GM19240 (cell line): ENCODE results near the gene TMEM253.

Experiments used
- DNase-seq: peaks from one replicate; pipeline ENCODE4 v3.0.0; 2011; ENCODE audit warnings: low spot score; ENCODE audit not compliant: insufficient read length

The TMEM253 gene

DNA sequence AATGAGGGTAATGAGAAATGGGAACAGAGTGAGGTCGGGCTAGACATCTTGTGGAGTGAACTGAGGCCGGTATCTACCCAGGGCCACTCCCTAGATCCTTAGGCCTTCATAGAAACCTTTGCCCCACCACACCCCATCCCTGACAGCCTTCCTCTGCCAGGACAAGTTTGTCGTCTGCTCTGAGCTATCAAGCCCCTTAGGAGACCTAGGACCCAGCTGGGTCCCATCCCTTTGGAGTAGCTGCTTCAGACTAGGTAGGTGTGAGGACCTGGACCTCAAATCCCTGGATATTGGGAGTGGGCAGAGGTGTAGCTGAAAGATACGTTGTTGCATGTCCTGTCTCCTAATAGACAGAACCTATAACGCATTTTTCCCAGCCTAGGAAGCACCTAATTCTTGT, at the start of gene TMEM253:
TMEM253 (plus strand) TSS at position 136 of the 400 bp plus-strand sequence. CDS start 278 bp downstream, outside the sequence.
- DNase-seq, result no peak

DNA sequence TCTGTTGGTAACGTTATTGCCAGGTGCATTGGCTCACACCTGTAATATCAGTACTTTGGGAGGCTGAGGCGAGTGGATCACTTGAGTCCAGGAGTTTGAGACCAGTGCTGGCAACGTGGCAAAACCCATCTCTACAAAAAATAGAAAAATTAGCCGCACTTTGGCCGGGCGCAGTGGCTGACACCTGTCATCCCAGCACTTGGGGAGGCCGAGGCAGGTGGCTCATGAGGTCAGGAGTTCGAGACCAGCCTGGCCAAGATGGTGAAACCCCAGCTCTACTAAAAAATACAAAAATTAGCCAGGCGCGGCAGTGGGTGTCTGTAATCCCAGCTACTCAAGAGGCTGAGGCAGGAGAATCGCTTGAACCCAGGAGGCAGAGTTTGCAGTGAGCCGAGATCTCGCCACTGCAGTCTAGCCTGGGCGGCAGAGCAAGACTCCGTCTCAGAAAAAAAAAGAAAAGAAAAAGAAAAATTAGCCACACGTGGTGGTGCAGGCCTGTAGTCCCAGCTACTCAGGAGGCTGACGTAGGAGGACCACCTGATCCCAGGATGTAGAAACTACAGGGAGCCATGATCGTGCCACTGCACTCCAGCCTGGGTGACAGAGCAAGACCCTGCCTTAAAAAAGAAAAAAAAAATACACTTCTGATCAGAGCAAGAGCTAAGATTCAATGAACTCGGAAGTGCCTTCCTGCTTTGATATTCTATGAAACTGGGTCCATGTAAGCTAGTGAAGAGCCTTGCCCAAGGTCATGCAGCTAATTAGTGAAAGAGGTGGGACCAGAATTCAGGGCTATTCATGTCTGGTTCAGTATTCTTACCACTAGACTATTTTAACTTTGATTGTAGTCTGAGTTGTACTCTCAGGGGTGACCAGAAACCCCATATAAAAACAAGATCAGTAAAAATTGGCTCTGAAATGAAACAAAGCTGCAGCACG, 47.4 kb upstream of the TMEM253 start:
- DNase-seq, result no peak

DNA sequence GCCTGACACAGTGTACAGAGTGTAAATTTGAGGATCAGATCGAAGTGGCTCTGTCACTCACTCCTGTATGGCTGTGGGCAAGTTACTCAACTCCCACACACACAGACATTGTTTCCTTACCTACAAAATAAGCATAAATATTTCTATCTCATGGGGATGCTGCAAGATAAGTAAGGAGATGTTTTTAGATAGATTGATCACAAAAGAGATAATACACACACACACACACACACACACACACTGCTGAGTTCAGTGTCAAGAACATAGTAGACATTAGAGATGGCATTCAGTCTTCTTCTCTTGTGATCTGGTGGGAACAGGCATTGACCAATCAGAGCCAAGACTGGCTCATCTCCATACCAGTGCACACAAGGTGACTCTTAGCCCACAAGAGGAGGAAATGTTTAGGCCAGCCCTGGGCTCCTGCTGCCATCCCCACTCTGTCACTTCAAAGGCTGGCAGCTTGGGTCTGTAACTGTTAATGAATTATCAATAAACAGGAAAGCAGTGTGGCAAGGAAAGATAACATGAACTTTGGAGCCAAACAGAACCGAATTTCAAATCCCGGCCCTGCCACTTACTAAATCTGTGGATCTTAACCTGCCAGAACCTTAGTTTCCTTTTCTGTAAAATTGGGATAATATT, 46.6 kb upstream of the TMEM253 start:
- DNase-seq, result no peak

DNA sequence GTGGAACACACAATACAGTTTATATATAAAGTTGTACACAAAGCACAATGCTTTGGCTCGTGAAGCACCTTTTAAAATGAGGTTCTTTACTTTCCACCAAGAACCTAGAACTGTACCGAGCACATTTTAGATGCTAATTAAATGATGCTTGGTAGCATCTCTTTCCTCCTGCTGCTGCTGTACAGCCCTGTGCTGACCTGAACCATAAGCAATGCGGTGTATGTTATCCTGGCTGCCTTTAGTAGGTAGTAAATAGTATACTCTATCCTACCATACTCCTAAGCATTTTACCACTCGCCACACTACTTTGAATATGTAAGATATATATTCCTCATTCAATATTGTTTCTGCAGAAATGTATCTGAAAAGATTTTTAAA, 46.1 kb upstream of the TMEM253 start:
- DNase-seq, result no peak

DNA sequence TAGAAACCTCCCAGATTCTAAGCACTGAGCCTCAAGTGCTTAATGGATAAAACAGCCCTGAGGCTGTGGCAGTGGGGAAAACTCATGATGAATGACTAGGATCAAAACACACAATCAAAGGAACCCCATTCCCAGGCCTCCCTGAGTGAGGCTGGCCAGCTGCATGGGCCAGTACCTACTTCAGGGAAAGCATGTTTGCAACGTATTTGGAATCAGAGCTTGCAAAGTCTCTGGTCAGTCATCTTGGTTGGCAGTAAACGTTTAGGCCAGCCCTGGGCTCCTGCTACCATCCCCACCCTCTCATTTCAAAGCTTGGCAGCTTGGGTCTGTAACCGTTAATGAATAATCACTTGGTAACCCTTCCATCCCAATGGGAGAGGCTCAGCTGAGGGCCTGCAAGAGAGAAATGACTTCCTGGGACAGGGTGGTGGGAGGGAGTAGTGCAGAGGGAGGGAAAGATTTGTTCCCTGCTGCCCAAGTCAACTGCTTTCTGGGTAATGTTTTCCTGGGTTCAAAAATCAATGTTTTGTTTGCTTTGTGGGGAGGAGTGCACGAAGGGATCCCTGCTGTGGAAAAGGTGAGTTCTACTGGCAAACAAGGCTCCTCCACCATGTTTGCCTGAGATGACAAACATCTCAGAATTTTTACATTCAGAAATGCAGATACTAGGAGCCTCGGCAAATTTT, 45.3 kb upstream of the TMEM253 start:
- DNase-seq, result no peak

DNA sequence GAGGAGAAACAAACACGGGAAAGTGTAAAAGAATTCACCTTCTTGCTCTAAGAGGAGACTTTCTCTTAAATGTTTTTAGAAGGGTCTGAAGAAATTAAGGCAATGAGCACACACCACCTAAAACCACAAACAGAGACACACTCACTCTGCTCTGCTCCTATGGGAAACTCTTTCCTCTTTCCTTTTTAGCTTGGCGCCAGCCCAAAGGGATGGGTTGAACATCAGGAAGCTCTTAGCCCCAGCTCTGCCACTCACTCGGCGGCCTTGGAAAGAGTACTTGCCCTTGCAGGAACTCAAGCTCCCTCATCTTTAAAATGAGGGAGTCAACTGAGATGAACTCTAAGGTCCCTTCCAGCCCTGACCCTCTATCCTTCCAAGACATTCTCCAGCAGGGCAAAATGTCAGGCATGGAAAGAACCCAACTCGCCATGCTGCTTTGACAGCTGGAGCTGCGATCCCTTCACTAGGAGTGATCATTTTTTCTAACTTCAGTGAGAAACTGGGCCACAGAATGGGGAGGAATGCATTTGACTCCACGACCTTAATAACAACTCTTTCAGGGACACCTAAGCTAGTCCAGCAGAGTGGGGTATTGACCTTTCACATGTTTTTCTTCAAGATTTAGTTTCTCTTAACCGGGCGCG, 44.2 kb upstream of the TMEM253 start:
- no peak for DNase-seq

DNA sequence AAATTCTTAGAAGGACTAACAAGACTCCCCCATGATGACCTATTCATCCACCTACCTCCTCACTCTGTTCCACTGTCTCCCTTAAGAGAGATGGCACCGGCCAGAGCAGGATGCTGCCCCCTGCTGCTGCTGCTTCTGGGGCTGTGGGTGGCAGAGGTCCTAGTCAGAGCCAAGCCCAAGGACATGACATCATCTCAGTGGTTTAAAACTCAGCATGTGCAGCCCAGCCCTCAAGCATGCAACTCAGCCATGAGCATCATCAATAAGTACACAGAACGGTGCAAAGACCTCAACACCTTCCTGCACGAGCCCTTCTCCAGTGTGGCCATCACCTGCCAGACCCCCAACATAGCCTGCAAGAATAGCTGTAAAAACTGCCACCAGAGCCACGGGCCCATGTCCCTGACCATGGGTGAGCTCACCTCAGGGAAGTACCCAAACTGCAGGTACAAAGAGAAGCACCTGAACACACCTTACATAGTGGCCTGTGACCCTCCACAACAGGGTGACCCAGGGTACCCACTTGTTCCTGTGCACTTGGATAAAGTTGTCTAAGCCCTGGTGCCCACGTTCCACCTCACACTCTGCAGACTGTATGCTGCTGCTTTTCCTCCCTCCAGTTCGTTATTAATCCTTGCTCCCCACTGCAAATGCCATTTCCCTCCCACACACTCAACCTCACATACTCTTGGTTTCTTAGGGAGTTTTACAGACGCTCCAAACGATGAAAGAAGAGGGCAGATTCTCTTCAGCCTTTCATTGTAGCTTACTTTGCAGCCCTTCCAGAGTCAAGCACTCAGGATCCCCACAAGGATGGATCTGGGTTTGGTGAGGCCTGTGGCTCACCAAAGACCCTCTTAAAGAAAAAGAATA, 42.8 kb upstream of the TMEM253 start, which contains the start of gene RNASE8:
RNASE8 (plus strand) TSS at position 20 of the 873 bp plus-strand sequence; CDS start at position 91, 71 bp downstream.
- DNase-seq, result no peak

DNA sequence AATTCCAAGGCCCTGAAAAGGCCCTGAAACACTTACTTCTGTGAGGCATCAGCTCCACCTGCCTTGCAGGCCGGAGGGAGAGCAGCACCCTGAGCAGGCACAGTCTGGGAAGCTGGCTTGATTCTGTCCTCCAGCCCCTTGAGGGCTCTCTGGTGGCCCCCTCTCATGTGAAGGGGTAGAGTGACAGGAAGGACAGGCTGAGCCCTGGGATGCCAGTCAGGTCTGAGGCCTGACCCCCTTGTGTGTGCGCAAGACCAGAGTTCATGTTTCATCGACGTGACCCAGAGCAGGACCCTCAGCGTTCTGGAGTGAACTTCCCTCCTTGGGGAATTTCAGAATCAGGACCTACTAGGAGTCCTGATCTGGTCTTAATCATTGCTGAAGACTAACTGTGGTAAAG, 42.0 kb upstream of the TMEM253 start:
- DNase-seq, result no peak

DNA sequence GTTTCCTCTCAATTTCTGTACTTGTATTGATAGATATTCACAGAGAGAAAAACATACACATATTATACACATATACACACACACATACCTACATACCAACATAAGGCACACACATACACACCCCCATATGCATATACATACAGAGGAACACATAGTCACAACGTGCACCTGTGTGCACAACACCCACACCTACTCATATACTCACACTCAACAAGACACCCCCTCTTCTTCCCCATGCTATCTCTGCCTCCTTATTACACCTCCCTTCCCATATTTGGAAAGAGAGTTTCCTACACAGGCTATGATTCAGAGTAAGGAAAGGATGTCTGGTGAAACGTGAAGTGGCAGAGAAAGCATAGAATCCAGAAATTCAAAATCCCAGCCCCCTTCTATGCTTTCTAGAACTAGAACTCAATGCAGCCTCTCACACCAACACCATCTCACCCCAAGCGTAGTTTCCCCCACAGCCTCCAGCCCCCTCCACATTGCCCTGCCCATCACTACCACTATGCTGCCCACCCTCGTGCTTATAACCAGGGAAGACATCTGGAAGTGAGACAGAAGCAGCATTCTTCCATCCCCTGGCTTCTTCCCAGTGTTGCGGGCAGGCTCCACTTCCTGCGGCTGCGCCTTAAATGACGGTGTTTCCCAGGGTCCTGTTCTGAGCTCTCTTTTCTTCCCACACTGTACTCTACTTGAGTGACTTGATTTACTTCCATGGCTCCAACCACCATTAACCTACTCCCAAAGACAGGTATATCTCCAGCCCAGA, 40.8 kb upstream of the TMEM253 start:
- DNase-seq, result no peak

DNA sequence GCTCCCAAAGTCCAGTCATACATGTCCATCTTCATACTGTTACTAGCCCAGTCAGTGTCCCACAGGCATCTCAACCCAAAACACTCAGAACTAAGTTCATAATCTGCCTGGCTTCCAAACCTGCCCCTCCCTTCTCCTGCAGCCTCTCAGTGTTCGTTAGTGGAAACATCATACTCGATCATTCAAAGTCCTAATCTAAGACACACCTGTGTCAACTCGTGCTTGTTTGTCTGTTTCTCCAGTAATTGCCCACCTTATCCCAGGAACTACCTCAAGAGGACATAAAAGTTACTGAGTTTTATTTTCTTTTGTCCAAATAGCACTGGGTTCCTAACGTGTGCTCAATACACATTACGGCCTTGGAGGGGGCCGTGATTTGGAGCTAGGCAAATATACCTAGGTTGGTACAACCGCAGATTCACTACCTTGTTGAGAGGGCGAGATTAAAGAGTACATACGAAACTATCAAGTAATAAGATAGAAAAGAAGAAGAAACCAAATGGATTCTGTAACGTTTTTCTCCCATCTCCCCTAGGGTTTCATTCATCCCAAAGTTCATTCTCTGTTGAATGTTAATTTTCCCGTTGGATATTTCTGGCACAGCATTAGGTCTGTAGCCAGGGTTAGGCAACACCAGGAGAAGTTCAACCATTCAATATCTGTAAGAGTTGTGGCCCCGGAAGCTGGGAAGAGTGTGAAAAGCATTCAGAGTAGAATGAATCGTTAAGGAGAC, 40.1 kb upstream of the TMEM253 start:
- DNase-seq, result no peak

DNA sequence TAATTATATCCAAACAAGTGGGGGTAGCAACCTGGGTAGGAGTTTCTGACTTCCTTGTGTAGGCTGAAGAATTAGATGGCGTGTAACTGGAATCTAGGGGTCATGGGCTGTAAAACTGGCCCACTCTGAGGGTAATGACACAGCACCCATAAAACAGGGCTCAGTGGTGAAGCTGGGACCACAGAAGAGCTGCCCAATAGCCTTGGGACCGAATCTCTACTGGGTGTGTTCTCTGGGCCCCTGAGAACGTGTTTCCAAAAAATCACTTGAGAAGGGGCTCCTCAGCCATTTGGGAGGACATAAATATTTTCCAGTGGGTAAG, 39.6 kb upstream of the TMEM253 start:
- no peak for DNase-seq

DNA sequence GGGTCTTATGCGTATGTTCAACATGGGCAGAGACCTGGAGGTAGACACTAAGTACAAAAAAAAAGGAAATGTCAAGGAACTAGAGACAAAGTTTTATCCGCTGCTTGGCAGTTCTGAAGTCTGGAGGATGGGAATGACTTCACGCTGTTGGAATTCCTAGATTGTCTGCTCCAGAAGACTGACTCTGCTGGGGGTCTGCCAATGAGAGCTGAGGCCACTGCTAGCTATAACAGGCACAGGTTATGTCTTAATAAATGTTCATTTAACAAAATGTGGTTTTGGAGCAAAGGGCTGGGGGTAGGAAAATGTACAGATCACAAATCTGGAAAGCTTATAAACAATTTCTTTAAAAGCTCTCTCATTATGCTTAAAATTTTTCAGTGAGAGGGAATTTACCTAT, 37.4 kb upstream of the TMEM253 start:
- no peak for DNase-seq

DNA sequence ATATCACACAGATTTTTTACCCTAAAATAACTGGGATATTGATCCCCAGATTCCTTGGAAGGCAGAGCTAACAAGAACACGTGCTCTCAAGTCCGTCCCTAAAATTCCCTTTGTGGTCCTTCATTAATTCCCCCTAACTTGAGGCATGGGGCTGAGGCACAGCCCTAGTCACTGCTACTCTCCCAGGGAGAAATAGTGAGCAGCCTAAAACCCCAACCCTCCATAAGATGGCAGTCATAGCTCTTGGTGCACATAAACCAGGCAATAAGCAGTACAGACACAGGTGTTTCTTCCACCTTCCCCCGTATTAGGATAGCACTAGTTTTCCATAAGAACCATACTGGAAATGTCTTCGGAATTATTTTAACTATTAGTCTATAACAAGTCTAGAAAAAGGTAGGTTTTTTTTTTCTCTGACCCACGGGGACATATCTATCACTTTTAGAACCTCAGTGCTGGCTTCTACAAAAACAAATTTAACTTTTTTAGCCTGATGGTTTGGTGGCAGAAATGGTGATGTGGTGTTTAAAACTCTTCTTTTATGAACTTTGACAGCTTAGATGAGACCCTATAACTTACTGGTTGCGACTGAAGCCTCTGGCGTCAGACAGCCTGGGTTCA, 33.9 kb upstream of the TMEM253 start:
- DNase-seq, result no peak

DNA sequence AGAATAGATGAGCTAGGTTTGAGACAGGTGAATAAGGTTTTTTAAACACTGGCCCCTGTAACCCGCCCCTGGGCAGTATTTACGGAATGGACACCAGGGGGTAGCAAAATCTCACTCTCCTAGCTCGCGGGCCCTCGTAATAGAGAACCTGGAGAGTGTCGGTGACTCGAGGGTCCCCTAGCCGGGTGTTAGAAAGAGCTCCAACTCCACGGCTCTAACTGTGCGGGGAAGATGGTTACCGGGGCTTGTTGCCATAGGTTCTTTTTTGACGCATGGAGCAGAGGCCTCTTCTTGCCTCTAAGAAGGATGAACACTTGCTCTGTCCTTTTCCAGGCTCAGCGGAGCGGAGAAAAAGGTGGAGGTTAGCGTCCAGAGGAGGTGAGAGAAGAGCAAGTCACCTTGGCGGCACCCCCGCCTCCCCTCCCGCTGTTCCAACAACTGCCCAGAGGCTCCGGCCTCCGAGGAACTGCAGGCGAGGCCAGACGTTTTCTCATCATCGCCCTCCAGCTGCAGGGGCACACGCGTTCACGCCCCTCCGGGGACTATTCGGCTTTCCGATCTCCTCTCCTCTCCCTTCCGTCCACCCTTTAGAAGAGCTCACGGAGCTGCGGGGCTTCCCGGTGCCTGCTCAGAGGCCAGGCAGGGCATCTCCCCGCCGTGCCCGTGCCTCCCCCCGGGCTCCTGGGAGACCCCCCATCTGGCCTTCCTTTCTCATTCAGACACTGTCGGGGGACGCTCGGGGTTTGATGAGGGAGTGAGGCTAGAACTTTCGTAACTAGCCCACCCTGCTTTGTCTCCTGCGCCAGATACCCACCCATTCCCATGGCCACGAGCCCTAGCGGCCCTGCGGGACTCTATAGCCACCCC, 32.1 kb upstream of the TMEM253 start:
- DNase-seq, result no peak

DNA sequence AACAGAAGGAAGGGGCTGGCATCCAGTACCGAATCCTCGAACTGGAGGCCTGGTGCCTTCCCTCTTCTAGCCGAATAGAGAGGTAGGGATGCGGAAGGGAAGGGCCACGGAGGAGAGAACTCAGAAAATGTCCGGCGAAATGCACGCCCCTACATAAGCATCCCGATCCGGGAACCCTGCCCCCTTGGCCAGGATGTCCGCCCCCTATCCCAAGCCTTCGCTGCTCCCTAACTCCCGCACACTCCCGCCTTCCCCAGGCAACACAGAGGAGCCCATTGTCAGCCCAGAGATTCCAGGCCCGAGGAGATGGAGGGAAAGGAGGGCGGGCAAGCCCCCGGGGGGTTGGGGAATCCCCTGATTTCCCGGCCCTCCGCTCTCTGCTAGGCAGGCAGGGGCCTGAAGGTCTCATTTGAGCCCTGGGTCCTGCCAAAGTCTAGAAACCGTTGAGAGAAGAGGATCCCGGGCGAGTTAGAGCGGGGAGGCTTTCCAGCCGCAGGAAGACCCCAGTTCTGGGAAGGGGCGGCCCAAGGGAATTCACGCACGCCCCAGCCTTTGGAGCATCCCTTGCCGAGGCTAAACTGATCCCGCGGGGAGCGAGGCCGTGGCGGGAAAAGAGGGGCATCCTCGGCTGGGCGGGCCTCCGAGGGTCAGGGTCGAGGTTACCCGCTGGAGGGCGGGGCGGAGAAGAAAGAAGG, 31.3 kb upstream of the TMEM253 start:
- DNase-seq, result no peak

DNA sequence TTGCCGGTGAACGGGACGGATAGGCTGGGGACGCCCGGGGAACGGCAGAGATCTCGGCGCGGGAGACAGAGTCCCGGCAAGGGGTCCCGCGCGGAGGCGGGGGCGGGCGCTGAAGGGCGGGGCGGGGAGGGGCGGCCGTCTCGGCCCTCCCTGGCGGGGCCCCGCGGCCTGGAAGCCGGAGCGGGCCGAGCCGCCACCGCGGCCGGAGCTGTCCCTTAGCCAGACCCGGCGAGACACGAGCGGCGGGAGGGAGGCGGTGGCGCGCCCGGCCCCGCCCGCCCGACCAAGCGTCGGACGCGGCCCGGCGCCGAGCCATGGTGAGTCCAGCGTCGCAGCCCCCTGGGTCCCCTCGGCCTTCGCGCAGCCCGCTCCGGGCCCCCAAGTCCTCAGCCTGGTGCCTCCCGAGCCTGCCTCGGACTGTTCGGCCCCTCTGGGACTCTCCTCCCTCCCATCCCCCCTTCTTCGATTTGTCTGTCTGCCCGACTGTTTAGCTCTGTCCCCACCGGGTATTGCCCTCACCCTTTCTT, 30.7 kb upstream of the TMEM253 start, which contains the start of gene ARHGEF40:
ARHGEF40 (plus strand) TSS at position 222 of the 527 bp plus-strand sequence; CDS start at position 315, 93 bp downstream.
- no peak for DNase-seq
